Left ventricle myocardium superior (tissue), 1 donor: ENCODE measurements around the gene CD84. TPM values are rescaled to one million over a fixed set of nuclear protein-coding genes. Genes with fewer than 3 reads are reported as not detected.
"Not testable (repeated sequence)": the region's sequence is repeated elsewhere in the genome, so short reads cannot be mapped to it uniquely, and the experiment has no call there.

Experiments used
- ATAC-seq: fragments of 200-7000 bp; cut with Tn5 transposase; one replicate; pipeline ENCODE4 v1.9.1; 2020; ENCODE audit warnings: mild to moderate bottlenecking, moderate library complexity
- DNase-seq: peaks from one replicate; pipeline ENCODE4 v3.0.0-alpha.2; 2020
- intact Hi-C: fragments of 100-400 bp; cut with micrococcal nuclease; formaldehyde crosslinking; loops from one replicate; pipeline ENCODE4 v1.11.0; 2022
- total RNA-seq: library from RNA; stranded (reverse); fragmentation: NEBNext Ultra II Directional; extraction: Animal tissue kit (Norgen Biotek cat#: 25700); gene quantifications from one replicate; pipeline ENCODE4 v1.2.1, GENCODE V29; 2021
- donor health status: DM: no; HTN: yes; CAD: no; lungs with severe emphysema.

CD84 gene
- total RNA-seq, 1 donor from 2014 or later, result 2.8 TPM

DNA sequence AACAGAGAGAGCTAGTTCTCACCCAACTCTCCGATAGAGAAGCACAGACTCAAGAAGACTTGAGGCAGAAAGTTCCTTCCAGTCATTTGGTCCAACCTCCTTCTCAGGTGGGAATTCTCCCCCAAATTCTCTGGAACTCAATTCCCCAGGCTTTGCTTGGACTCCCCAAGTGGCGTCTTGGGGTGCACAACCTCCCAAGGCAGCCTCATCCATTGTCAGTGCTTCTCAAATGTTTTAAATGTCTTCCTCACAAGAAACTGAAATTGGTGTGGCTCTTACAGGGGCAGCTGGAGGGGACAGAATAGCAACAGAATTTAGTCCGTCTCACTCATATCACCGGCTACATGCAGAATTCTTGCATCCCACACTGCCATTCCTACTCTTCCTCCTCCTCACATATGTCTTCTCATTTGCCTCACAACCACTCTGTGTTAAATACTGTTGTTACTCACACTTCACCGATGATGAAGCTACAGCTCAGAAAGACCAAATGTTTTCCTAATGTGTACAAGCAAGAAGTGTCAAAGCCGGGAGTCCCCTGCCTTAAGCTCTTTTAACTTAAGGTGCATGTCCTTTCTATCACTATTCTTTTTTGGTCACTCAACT is 33.4 kb upstream of the CD84 start:
- no peak for ATAC-seq
- no peak for DNase-seq
- intact Hi-C loops, result no loop called here

DNA sequence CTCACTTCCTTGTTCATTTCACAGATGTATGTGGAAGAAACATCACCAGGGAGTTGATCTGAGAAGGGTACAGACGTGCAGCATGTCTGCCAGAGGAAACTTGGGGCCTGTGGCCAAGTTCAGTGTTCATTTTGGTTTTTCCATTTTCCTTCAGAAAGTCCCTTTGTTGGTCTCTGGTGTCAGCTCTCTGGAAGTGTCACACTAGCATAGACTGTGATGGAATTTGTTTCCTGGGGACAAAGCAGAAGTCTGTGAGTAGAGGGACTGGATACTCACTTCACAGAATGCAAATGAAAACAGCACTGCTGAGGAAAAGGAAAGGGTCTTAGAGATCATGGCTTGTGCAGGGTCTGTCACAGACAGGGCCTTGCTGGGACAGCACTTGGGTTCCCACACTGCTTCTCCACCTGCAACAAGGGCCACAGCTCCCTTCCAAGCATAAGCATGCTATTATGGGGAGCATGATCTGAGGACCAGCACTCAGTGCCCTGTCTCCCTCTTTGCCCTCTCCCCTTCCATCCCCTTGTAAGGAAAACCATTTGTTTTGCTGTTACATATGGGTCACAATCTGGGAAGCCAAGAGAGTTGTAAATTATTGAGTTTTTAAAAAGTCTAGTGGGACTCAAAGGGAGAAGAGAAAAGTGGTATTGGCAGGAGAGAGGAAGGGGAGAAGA is 31.4 kb upstream of the CD84 start:
- ATAC-seq (no peak), DNase-seq (no peak)
- intact Hi-C loops, result no loop called here

DNA sequence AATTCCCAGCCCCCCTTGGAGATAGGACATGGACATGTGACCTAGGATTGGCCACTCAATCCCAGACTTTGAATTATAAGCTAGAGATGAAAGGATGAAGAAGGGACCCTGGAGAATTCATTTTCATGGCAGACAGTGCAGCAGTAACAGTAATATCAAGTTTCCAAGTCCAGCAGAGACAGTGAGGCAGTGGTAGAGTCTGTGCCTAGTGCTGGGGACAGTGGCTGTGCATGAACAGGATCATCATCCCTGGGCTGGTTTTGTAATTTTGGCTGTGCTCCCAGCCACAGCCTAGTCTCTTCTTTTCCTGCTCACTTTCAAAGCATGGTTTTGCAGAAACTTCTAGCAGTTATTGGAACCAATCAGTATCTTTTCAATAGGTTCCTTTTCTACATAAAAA is 29.6 kb upstream of the CD84 start:
- ATAC-seq (no peak), DNase-seq (no peak)
- intact Hi-C loops, result loop anchor here (5.0 kb wide), 1 partner anchor 182 kb away; no protein-coding TSS in a partner anchor

DNA sequence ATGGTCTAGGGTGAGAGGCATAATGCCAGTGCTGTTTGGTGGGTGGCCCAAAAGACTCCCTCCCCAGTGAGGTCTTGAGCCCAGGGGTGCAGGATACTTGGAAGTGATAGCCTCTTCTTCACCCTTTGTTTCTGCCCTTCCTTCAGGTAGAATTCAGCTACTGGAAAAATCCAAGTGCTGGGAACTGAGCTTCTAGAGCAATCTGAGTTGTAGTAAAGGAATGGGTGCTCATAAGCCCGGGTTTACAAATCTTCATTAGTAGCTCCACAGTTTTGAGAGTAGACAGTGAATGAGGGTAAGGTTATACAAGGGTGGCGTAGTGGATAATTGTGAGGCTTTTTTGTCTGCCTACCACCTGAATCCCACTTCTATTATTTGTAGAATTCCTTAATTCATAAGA is 29.2 kb upstream of the CD84 start:
- intact Hi-C loops, result loop anchor here (5.0 kb wide), 1 partner anchor 181 kb away; no protein-coding TSS in a partner anchor
- ATAC-seq, result no peak
- no peak for DNase-seq

DNA sequence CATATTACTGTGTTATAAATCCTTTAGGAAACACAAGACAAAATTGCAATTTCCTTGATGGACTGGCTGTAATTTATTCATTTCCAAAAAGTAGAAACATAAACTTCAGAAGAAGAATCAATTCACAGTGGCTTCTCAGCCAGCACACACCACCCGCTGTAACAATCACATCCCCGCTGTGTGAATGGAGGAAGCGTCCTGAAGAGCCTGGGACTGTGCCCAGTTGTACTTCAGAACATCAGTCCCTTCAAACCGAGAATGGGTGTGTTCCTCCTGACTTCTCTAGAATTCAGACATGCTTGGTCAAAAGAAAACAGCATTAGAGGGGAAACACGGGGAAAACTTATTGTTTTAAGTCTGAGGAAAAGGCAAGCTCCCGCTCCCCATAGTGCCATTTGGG is 28.8 kb upstream of the CD84 start:
- ATAC-seq, result no peak
- no peak for DNase-seq
- intact Hi-C loops, result loop anchor here (5.0 kb wide), 1 partner anchor 181 kb away; no protein-coding TSS in a partner anchor

DNA sequence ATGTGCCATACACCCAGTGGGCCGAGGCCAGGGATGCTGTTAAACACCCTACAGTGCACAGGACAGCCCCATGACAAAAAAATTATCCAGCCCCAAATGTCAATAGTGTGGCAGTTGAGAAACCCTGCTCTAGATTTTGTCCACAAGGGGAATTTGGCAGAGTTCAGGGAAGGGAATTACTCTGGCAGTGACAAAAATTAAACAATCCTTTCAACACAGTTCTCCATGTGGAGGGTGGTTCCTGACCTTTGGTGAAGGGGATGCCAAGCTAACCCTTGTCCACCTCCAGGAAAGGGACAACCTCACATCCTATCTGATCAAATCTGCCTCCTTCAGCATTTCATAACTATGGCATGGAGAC is 28.4 kb upstream of the CD84 start:
- intact Hi-C loops, result loop anchor here (5.0 kb wide), 1 partner anchor 180 kb away; no protein-coding TSS in a partner anchor
- DNase-seq, result no peak
- no peak for ATAC-seq

DNA sequence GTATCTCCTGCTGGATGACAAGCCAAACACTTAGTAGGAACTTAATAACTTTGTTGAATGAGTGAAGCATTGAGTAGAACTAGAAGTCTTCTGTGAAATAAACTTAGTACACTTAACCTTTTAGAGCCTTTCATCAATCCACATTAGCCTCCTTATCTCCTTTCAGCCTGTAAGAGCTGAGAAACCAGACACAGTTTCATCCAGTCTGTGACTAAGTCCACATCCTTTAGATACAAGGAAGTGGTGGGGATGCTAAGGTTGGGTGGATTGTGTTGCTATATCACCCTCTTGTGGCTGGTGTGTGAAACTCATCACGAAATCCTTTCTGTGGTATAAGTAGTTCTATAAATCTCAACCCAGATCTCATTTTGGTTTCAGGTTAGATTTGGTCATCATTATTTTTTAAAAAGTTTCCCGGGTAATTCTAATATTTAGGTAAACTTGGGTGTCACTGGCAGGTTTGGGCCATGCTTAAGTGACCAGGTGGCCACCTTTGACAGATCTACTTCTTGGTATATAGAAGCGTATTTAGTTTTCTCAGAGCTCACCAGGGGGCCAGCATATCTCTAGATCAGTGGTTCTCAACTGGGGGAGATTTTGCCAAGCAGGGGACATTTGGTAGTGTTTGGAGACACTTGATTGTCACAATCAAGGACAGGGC is 27.8 kb upstream of the CD84 start:
- ATAC-seq, result peak; percentile 75
- intact Hi-C loops, result loop anchor here (5.0 kb wide), 1 partner anchor 180 kb away; no protein-coding TSS in a partner anchor

DNA sequence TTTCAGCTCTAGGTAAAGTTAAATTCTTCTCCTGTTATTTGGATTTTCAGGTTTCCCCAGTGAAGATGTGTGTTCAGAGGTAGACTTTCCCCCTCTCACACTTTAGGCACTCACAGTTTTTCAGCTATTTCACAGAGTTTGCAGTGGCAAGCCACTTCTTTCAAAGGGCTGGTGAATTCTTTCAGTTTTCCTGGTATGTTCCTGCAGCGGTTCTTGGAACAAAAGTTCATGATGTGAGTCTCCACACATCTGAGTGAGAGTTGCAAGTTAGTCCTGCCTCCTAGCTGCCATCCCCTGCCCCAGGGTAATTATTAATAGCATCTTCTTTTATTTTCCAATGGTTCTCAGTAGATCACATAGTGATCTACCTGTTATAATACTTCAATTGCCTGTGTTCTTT is 27.3 kb upstream of the CD84 start:
- intact Hi-C loops, result loop anchor here (5.0 kb wide), 1 partner anchor 179 kb away; no protein-coding TSS in a partner anchor
- ATAC-seq (no peak), DNase-seq (no peak)

More for the DNA sequence above, 27.8 kb upstream of the CD84 start:
- DNase-seq, result no peak

DNA sequence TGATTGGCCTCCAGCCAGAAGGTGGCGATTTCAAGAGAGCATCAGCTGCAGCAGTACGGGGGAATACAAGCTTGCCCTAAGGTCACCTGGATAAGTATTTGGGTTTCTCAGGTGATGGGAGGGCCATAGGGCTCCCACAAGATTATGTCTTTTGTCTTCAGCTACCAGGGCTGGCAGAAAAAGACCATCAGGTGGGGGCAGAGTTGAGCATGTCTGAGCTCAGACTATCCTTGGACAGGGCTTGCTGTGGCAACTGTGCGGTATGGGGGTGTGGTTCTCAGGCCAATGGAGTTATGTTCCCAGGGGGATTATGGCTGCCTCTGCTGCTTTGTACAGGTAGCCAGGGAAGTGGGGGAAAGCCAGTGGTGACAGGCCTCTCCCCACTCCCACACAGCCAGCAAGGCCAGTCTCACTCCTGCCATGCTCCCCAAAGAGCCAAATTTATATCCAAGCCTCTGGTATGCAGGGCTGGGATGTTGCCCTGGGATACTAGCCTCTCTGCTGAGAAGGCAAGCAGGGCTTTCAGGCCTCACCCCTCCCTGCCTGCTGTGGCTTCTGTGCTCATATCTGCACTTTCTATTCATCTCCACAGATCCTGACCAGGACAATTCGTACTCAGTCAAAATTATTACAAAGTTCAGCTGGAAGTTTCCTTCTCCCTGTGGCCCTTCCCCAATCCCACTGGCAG is 26.6 kb upstream of the CD84 start:
- intact Hi-C loops, result loop anchor here (5.0 kb wide), 1 partner anchor 179 kb away; no protein-coding TSS in a partner anchor

DNA sequence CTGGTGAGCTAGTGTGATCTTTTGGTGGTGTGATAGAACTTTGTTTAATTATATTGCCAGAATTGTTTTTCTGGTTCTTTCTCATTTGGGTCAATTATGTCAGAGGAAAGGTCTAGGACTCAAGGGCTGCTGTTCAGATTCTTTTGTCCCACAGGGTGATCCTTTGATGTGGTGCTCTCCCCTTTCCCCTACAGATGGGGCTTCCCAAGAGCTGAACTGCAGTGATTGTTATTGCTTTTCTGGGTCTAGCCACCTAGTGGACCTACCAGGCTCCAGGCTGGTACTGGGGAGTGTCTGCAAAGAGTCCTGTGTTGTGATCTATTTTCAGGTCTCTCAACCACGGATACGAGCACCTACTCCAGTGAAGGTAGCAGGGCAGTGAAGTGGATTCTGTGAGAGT is 25.9 kb upstream of the CD84 start:
- no peak for DNase-seq
- intact Hi-C loops, result loop anchor here (5.0 kb wide), 1 partner anchor 178 kb away; no protein-coding TSS in a partner anchor
- no peak for ATAC-seq

More for the DNA sequence above, 26.6 kb upstream of the CD84 start:
- ATAC-seq (no peak), DNase-seq (no peak)

DNA sequence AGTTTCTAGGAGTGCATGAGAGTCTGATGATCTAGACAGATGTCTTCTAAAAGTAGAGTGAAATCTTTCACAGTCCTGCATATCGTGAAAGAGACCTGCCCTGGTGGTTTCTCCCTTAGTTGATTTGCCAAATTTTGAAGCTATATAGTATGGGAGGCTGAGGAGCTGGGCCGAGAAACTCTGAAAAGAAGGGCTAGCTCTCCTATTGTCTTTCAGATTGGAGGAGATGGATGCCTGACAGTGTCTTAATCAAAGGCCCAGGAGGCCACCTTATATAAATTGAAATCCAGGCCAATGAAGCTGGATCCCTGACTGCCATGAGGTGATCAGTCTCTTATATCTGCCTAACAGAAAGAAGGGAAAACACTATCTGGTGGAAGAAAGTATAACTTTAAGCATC is 18.4 kb upstream of the CD84 start:
- ATAC-seq, result no peak
- intact Hi-C loops, result no loop called here
- no peak for DNase-seq

DNA sequence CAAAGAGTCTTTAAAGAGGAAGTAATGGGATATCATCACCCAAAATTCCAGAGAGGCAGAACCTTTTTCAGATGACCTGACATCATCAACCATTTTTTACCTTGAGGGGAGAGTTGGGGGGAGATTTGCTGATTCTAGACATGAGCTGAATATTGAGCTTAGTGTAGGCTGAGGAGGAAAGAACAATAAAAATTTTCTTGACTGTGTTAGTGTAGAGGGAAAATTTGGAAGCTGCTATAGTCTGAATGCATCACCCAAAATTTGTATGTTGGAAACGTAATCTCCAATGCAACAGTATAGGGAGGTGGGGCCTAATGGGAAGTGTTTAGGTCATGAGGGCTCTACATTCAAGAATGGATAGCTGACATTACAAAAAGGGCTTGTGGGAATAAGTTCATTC is 17.8 kb upstream of the CD84 start:
- no peak for DNase-seq
- intact Hi-C loops, result no loop called here
- ATAC-seq, result no peak

DNA sequence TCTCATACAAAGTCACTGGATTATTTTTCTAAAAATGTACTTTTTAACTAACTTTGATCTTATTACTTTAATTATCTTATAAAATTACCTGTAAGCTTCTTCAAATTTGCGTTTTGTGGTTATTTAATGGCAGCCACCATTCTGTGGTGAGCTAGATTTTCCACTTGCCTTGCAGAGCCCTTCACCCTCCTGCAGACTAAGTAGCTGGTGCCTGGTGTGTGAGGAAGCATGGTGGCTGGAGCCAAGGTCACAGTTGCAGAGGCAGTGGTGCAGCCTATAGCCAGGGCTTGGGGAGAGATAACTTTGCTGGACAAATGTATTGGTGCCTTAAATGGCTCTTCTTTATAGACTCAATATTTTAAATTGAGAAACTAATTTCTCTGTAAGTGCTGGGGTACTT is 11.2 kb upstream of the CD84 start:
- intact Hi-C loops, result no loop called here
- no peak for DNase-seq
- no peak for ATAC-seq

DNA sequence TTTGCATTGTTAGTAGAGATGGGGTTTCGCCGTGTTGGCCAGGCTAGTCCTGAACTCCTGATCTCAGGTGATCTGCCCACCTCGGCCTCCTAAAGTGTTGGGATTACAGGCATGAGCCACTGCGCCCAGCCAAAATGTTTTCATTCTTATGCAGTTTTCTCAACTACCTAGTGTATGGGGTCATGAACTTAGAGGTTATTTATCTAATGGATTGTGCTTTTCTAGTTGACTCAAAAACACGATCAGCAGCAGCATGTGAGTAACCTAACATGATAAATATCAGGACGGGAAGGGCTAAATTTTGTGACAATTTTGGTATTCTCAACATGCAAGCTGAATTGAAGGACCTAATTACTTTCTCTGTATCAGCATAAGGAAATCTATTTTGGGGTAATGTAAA is 9.2 kb upstream of the CD84 start:
- intact Hi-C loops, result no loop called here
- DNase-seq, result no peak
- no peak for ATAC-seq

DNA sequence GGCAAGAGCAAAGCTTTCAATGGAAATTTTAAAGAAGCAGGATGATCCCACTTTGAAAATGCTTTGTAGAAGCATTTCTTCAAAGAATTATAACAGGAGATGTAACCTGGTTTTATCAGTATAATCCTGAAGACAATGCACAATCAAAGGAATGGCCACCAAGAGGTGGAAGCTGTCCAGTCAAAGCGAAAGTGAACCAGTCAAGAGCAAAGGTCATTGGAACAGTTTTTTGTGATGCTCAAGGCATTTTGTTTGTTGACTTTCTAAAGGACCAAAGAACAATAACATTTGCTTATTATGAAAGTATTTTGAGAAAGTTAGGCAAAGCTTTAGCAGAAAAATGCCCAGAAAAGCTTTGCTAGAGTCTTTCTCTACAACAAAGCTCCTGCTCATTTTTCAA is 5.5 kb upstream of the CD84 start:
- intact Hi-C loops, result no loop called here
- DNase-seq, result no peak
- no peak for ATAC-seq

DNA sequence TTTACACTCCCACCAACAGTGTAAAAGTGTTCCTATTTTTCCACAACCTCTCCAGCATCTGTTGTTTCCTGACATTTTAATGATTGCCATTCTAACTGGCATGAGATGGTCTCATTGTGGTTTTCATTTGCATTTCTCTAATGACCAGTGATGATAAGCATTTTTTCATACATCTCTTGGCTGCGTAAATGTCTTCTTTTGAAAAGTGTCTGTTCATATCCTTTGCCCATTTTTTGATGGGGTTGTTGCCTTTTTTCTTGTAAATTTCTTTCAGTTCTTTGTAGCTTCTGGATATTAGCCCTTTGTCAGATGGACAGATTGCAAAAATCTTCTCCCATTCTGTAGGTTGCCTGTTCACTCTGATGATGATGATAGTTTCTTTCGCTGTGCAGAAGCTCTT is 3.7 kb upstream of the CD84 start:
- ATAC-seq, DNase-seq, intact Hi-C loops: not testable (repeated sequence)

DNA sequence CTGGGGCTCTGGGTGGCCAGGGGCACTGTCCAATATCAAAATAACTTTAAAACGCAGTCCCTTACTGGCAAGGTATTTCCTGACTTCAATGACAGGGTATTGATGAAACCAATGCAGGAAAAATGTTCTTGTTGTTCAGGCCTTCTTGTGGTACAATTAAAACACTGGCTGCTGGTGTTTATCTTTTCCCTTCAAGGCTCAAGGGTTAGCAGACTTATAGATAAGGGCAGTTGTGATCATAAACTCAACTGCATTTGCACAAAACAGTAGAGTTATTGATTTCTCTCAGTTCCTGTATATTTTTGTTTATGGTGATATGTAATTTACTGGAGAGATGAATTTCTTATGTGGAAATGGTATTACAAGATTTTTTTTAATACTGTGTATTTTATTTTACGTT is 2.7 kb upstream of the CD84 start:
- ATAC-seq (no peak), DNase-seq (no peak)
- intact Hi-C loops, result no loop called here

DNA sequence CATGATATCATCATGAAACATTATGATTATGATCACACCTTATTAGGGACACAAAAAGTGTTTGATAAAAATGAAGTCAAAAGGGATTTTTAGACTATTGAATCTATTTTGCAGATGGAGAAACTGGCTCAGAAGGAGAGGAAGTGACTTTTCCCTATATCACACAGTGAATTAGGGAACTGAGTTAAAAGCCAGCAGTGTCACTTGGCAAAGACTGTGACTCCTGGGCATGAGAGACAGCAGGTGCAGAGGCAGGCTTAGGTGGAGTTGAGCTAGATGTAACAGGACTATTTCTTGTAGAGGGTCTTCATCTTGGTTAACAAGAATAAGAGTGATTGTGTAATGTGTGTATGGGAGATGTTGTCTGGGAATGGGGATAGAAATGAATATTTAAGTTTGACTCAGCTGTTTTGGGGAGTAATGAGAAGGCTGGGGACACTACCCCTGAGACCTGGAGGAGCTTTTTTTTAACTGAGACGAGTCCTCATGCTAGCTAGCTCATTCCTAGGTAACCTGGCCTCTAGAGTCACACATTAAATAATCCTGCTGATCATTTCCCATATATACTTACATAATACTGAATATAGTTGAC is 1.0 kb upstream of the CD84 start:
- DNase-seq (no peak), ATAC-seq (no peak)
- intact Hi-C loops, result no loop called here

DNA sequence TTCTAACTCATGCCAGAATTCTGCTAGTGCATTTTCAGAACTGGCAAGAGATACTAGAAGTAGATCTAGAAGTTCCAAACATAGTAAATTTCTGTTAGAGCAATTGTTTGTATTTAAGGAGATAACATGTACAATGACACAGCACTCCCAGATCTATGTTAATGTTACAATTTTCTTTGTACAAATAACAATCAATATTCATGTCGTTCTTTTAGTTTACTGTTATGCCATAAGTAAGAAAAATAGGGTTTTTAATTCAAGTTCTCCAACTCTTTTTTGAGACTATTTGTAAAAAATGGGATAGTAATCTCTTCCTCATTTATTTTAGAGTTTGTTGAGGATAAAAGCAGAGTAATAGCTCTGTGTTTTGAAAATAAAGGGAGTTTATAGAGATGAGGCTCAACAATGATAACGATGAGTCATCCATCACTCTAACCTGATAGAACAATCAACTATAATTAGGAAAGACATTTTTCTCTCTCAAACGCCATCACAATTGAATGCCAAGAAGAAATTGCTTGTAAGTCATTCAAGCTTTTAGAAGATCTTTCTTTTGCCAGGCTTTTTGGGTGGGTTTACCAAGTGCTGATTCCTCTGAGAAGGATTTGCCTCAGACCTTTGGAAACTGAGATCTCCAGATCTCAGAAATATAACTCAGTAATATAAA is 638 bp downstream of the CD84 start:
- intact Hi-C loops, result no loop called here
- DNase-seq (no peak), ATAC-seq (no peak)
